Measurements from ENCODE around the gene BOC. TPM values are rescaled to one million over a fixed set of nuclear protein-coding genes. Genes with fewer than 3 reads are reported as not detected.
"Not testable (repeated sequence)": the region's sequence is repeated elsewhere in the genome, so short reads cannot be mapped to it uniquely, and the experiment has no call there.

Gene BOC, protein sequence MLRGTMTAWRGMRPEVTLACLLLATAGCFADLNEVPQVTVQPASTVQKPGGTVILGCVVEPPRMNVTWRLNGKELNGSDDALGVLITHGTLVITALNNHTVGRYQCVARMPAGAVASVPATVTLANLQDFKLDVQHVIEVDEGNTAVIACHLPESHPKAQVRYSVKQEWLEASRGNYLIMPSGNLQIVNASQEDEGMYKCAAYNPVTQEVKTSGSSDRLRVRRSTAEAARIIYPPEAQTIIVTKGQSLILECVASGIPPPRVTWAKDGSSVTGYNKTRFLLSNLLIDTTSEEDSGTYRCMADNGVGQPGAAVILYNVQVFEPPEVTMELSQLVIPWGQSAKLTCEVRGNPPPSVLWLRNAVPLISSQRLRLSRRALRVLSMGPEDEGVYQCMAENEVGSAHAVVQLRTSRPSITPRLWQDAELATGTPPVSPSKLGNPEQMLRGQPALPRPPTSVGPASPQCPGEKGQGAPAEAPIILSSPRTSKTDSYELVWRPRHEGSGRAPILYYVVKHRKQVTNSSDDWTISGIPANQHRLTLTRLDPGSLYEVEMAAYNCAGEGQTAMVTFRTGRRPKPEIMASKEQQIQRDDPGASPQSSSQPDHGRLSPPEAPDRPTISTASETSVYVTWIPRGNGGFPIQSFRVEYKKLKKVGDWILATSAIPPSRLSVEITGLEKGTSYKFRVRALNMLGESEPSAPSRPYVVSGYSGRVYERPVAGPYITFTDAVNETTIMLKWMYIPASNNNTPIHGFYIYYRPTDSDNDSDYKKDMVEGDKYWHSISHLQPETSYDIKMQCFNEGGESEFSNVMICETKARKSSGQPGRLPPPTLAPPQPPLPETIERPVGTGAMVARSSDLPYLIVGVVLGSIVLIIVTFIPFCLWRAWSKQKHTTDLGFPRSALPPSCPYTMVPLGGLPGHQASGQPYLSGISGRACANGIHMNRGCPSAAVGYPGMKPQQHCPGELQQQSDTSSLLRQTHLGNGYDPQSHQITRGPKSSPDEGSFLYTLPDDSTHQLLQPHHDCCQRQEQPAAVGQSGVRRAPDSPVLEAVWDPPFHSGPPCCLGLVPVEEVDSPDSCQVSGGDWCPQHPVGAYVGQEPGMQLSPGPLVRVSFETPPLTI
- total RNA-seq, result not detected

DNA sequence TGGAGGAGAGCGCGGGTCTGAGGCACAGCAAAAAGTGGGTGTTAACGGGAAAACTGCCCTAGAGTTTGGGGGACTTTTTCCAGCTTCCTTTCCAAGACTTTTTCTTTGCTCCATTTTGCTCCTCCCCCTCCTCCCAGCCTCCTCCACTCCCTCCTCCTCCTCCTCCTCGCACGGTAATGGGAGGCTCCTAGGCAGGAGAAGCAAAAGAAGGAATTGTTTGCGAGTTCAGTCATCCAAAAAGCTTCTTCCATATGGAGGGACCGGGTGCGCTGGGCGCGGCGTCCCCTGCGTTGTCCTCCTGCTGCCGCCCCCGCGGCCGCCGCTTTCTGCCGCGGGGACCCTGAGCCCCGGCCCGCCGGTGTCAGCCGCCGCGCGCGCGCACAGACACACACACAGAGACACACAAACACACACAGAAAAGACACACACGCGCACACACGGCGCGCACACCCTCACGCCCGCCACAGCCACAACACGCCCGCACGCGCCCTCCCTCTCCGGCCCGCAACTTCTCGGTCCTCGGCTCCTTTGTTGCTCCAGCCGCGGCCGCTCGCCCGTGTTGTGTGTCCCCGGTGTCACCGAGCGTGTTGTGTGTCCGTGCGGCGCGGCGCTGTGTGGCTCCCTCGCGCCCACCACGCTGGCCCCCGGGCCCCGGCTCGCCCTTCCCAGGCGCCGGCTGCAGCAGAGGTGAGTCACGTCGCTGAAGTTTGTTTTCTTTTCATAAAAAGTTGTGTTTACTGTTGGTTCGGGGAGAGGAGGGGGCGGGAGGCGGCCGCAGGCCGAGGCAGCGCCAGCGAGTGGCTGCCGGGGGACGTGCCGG lies at the start of gene BOC:
Gene BOC (plus strand): TSS at position 228 of the 820 bp plus-strand sequence. CDS start 38,246 bp downstream, outside the sequence.
- Mint-ChIP-seq H3K4me3 (peak within 1 kb of the TSS; percentile 83), H3K9me3 (no peaks in the 10 kb centered on the region), H3K4me1 (peaks cover 10% of the 10 kb centered on the region), H3K27ac (no peak within 1 kb of the TSS), H3K36me3 (peaks cover 1% of the 10 kb centered on the region), H3K27me3 (peaks cover 89% of the 10 kb centered on the region)
- ATAC-seq (ENCODE audit: low read depth) (peak; percentile 30), DNase-seq (peak; percentile 35)
- POLR2A ChIA-PET, result no interaction called here

DNA sequence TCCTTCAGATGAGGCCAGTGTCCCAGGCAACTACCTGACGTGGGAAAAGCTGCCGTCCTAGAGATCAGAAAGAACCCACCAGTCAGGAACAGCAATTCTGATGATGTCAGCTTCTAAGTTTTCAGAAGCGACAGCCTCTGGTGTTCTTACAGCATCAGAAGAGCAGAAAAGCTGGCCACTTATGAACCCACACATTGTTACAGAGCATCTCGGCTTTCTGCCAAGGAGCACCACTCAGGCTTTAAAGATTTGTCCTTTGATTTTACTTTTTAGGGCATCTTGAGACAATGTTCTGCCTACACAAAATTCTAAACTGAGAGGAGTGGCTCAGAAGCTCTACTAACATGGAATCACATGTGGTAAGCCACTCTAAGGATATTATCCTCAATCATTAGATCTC lies 49.7 kb upstream of the BOC start:
- Mint-ChIP-seq H3K36me3 (no peaks in the 10 kb centered on the region), H3K4me1 (no peaks in the 10 kb centered on the region), H3K9me3 (no peaks in the 10 kb centered on the region), H3K27me3 (peaks cover 2% of the 10 kb centered on the region), H3K27ac (no peak overlapping the region), H3K4me3 (no peak overlapping the region)
- no peak for DNase-seq
- POLR2A ChIA-PET, result no interaction called here
- ATAC-seq (ENCODE audit: low read depth), result no peak

DNA sequence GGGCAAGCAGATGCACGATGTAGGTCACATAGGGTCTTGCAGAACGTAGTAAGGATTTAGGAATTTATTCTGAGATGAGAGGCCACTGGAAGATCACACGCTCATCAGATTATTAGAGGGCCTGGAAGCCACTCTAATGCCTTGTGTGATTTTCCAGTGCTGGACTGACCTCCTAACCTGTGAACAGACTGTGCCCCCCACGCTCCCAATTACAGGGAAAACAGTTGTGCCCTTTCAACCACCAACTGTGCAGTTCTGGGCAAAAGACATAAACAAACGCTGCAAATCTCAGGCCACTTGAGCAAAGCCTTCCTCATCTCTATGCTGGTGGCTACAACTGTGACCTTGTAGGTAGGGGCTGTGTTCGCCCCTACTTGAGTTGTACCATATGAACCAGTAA lies 48.2 kb upstream of the BOC start:
- H3K27me3 Mint-ChIP-seq, result peaks cover 2% of the 10 kb centered on the region
- ATAC-seq (ENCODE audit: low read depth) (no peak), DNase-seq (no peak)
- POLR2A ChIA-PET, result no interaction called here
- no peak overlapping the region for H3K27ac Mint-ChIP-seq
- H3K4me3 Mint-ChIP-seq, result no peak overlapping the region
- H3K4me1 Mint-ChIP-seq, result no peaks in the 10 kb centered on the region
- no peaks in the 10 kb centered on the region for H3K9me3 Mint-ChIP-seq
- no peaks in the 10 kb centered on the region for H3K36me3 Mint-ChIP-seq

DNA sequence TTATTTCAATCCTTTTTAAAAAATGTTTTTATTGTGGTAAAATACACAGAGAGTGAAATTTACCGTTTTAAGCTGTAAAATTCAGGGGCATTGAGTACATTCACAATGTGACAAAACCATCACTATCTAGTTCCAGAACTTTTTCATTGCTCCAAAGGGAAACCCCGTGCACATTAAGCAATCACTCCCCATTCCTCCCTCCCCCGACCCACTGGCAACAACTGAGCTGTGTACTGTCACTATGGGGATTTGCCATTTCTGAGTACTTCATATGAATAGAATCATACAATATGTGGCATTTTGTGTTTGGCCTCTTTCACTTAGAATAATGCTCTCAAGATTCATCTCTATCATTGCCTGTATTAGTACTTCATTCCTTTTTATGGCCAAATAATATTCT lies 45.5 kb upstream of the BOC start:
- DNase-seq, result no peak
- POLR2A ChIA-PET, result no interaction called here
- Mint-ChIP-seq H3K4me3 (no peak overlapping the region), H3K4me1 (no peaks in the 10 kb centered on the region), H3K27ac (no peak overlapping the region), H3K9me3 (no peaks in the 10 kb centered on the region), H3K27me3 (peaks cover 2% of the 10 kb centered on the region), H3K36me3 (no peaks in the 10 kb centered on the region)
- ATAC-seq (ENCODE audit: low read depth), result no peak

DNA sequence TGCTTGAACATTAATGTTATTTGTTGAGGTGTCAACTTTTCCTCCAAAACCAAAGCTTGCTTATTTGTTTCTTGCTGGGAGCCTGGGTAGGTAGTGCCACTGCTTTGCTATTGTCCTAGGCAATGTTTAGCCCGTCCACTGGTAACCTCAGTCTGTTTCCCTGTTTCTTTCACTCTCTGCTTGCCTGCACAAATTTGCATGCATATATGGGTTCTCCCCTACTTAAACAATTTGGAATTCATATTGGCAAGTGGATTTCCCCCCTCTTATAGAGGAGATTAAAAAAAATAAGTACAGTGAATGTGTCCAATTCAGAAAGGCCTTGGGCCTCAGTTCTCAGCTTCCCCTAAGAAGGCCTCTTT lies 45.0 kb upstream of the BOC start:
- Mint-ChIP-seq H3K27me3 (peaks cover 2% of the 10 kb centered on the region), H3K9me3 (no peaks in the 10 kb centered on the region), H3K4me3 (no peak overlapping the region), H3K36me3 (no peaks in the 10 kb centered on the region), H3K27ac (no peak overlapping the region), H3K4me1 (no peaks in the 10 kb centered on the region)
- POLR2A ChIA-PET, result no interaction called here
- no peak for ATAC-seq (ENCODE audit: low read depth)
- no peak for DNase-seq

DNA sequence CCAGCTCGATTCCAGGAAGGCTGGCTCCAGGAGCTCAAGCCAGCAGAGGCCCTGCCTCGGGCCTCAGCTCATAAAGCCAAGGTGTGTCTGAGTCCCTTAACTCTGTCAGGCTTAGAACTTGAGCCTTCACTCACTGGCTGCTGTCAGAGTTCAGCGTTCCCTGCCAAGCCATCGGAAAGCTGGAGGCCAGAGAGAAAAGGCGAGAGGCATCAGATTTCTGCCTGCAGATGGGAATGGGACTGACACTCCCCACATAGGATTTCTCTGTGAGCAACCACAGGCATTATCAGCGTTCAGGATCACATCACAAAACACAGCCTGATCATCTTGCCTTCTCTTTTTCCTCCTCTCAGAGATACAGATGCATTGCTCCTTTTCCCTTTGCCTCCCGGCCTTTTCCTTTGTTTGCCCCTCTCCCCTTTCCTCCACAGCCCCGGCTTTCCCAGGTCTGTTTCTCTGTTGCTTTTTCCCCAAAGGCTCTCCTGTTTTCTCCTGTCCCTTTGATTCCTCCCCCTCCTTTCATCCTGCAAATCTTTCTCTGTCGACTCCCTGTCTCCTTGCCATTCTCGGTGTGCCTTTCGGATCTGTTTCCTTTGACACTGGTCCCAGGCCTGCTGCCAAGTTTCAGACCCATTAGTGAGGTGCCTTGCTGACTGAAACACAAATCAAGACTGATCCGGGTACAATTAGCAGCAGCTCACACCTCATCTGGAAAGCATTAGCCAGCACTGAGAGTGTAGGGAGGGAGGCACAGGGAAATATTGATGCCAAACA lies 44.5 kb upstream of the BOC start:
- Mint-ChIP-seq H3K27me3 (peaks cover 2% of the 10 kb centered on the region), H3K36me3 (no peaks in the 10 kb centered on the region), H3K4me3 (no peak overlapping the region), H3K9me3 (no peaks in the 10 kb centered on the region), H3K4me1 (no peaks in the 10 kb centered on the region), H3K27ac (no peak overlapping the region)
- POLR2A ChIA-PET, result no interaction called here
- no peak for DNase-seq
- ATAC-seq (ENCODE audit: low read depth), result no peak

DNA sequence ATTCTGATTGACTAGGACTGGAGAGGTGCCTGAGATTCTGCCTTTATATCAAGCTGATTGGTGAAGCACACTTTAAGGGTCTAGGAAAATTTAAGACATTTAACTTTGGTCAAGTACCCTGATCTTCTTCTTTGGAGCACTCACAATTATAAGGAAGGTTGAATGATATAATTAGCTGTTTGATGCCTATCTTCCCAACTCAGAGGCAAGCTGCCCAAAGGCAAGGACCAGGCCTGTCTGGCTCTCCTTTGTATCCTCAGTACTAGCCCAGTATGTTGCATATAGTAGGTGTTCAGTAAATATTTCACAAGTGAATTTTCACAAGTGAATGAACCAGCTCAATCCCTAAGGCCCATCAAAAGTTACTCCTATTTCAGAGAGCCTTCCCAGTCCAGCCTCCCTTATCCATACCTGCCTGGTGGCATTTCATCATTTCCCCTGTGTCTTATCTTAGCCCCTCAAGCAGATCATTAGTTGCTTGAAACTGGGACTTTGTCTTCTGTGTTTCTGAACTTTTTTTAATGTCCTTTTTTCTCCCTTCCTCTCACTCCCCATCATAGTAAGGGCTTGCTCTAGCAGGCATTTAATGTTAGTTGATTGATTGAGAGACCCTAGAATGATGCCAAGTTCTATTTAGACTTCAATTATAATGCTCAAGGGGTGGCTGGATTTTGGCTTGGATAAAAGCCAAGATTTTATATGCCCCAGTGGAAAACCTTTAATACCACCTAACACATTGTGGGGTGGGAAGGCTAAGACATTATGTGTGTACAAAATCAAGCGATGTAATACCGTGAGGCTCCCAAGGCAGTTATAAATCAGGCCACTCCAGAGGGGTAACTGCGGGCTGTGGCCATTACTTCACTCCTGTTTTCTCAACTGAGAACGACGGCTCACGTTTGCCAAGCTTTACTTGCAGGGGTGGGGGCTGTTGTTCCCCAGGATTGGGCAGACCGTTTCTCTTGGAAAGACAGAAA lies 43.2 kb upstream of the BOC start:
- no peaks in the 10 kb centered on the region for H3K36me3 Mint-ChIP-seq
- ATAC-seq (ENCODE audit: low read depth) (no peak), DNase-seq (no peak)
- no peak overlapping the region for H3K4me3 Mint-ChIP-seq
- H3K4me1 Mint-ChIP-seq, result no peaks in the 10 kb centered on the region
- peaks cover 3% of the 10 kb centered on the region for H3K27me3 Mint-ChIP-seq
- H3K9me3 Mint-ChIP-seq, result no peaks in the 10 kb centered on the region
- POLR2A ChIA-PET, result no interaction called here
- no peak overlapping the region for H3K27ac Mint-ChIP-seq

DNA sequence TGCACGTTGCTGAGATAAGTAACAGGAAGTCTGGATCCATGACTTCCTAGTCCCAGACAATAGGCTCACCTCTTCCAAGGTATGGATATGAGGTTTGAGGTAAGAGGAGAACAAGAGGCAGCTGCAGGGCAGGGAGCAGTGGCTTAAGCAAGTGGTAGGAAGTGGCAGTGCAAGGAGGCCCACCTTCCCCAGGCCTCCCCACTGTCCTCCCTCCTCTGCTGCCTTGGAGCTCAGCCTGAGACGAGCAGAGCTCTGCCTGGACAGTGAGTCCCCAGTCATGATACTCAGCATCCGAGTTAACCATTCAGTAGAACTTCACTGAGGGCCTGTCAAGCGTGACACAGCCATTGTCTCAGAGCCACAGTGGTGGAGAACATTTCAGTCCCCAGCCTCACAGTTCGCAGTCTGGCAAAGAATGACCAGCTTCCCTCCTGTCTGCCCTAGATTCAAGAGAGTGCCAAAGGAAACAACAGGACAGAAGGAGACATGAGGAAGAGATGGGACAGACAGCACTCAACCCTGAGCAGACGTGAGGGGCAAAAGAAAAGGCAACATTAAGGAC lies 41.4 kb upstream of the BOC start:
- ATAC-seq (ENCODE audit: low read depth), result no peak
- H3K4me1 Mint-ChIP-seq, result no peaks in the 10 kb centered on the region
- H3K9me3 Mint-ChIP-seq, result no peaks in the 10 kb centered on the region
- H3K27ac Mint-ChIP-seq, result no peak overlapping the region
- peaks cover 3% of the 10 kb centered on the region for H3K27me3 Mint-ChIP-seq
- no peak overlapping the region for H3K4me3 Mint-ChIP-seq
- no peak for DNase-seq
- no peaks in the 10 kb centered on the region for H3K36me3 Mint-ChIP-seq
- POLR2A ChIA-PET, result no interaction called here

DNA sequence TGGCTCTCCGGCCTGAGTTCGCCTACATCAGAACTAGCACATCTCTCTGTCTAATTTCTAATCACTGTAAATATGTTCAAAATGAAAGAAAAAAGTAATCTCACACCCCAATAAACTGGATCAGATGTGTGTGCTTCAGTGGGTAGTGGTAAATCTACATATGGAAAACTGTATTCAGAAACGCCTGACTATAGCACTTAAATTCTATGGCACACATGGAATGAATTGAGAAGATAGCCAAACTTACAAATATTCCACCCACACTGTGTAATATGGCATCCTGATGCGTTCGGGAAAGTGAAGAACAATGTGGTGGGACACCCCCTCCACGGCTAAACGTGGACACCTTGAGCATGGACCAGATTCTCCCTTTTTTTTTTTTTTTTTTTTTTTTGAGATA lies 40.6 kb upstream of the BOC start:
- no peaks in the 10 kb centered on the region for H3K9me3 Mint-ChIP-seq
- no peak for DNase-seq
- POLR2A ChIA-PET, result no interaction called here

DNA sequence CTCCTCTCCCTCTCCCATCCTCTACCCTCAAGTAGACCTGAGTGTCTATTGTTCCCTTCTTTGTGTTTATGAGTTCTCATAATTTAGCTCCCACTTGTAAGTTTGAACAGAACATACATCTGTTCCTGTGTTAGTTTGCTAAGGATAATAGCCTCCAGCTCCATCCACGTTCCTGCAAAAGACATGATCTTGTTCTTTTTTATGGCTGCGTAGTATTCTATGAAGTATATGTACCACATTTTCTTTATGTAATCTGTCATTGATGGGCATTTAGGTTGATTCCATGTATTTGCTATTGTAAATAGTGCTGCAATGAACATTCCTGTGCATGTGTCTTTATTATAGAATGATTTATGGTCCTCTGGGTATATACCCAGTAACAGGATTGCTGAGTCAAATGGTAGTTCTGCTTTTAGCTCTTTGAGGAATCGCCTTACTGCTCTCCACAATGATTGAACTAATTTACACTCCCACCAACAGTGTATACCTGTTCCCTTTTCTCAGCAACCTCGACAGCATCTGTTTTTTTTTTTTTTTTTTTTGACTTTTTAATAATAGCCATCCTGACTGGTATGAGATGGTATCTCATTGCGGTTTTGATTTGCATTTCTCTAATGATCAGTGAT lies 39.6 kb upstream of the BOC start:
- H3K4me3 Mint-ChIP-seq; ATAC-seq (ENCODE audit: low read depth); H3K27ac Mint-ChIP-seq; POLR2A ChIA-PET; H3K9me3 Mint-ChIP-seq; H3K36me3 Mint-ChIP-seq; DNase-seq; H3K4me1 Mint-ChIP-seq; H3K27me3 Mint-ChIP-seq: not testable (repeated sequence)

More for the DNA sequence above, 40.6 kb upstream of the BOC start:
- no peak overlapping the region for H3K4me3 Mint-ChIP-seq
- no peak overlapping the region for H3K27ac Mint-ChIP-seq
- ATAC-seq (ENCODE audit: low read depth), result no peak
- H3K36me3 Mint-ChIP-seq, result no peaks in the 10 kb centered on the region
- H3K27me3 Mint-ChIP-seq, result peaks cover 3% of the 10 kb centered on the region
- H3K4me1 Mint-ChIP-seq, result no peaks in the 10 kb centered on the region

DNA sequence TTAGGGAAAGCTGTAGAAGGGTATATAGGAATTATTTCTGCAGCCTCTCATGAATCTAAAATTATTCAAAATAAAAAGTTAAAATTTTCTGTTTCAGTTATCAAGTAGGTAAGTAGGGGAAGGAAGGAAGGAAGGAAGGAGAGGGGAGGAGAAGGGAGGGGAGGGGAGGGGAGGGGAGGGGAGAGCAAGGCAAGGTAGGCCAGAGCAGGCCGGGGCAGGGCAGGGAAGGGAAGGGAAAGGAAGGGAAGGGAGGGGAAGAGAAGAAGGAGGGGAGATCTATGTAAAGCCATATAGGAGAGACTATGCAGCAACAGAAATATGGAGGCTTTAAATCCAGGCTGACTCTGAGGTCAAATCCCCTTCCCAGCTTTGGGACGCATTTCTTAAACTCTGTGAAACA lies 38.3 kb upstream of the BOC start:
- Mint-ChIP-seq H3K4me1 (no peaks in the 10 kb centered on the region), H3K27me3 (peaks cover 3% of the 10 kb centered on the region)
- POLR2A ChIA-PET, result no interaction called here

More for the DNA sequence above, 38.3 kb upstream of the BOC start:
- no peaks in the 10 kb centered on the region for H3K9me3 Mint-ChIP-seq
- ATAC-seq (ENCODE audit: low read depth) (no peak), DNase-seq (no peak)
- H3K36me3 Mint-ChIP-seq, result no peaks in the 10 kb centered on the region
- H3K27ac Mint-ChIP-seq, result no peak overlapping the region
- H3K4me3 Mint-ChIP-seq, result no peak overlapping the region

Measured in activated naive CD8-positive, alpha-beta T cell treated with anti-CD3 and anti-CD28 coated beads, Interleukin-2, amount 10 ng/mL, durations not matched to agents 7 days and 5 days (primary cell).